ENCODE measurements around the gene AP3S2. TPM values are rescaled to one million over a fixed set of nuclear protein-coding genes. Genes with fewer than 3 reads are reported as not detected.

AP3S2 gene
- total RNA-seq, 2 donors from 2014 or later: 41.8 to 50.6 TPM

- H3K27me3 ChIP-seq (replicated peaks; ENCODE audit: insufficient read depth): no peaks in the 10 kb centered on the region
- no peak overlapping the region for H3K27ac ChIP-seq
- no peaks in the 10 kb centered on the region for H3K4me1 ChIP-seq (ENCODE audit: control insufficient read depth in 1 of 2, low read depth in 2 of 2)
- H3K4me3 ChIP-seq: no peak overlapping the region
- TF ChIP-seq, protein P1, sequence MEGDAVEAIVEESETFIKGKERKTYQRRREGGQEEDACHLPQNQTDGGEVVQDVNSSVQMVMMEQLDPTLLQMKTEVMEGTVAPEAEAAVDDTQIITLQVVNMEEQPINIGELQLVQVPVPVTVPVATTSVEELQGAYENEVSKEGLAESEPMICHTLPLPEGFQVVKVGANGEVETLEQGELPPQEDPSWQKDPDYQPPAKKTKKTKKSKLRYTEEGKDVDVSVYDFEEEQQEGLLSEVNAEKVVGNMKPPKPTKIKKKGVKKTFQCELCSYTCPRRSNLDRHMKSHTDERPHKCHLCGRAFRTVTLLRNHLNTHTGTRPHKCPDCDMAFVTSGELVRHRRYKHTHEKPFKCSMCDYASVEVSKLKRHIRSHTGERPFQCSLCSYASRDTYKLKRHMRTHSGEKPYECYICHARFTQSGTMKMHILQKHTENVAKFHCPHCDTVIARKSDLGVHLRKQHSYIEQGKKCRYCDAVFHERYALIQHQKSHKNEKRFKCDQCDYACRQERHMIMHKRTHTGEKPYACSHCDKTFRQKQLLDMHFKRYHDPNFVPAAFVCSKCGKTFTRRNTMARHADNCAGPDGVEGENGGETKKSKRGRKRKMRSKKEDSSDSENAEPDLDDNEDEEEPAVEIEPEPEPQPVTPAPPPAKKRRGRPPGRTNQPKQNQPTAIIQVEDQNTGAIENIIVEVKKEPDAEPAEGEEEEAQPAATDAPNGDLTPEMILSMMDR (IDR thresholded peaks at IDR 0.05): no peak
- ATAC-seq (ENCODE audit: insufficient number of reproducible peaks, low FRiP score, low read depth) (no peak), DNase-seq (ENCODE audit: low spot score) (no peak)
- H3K9me3 ChIP-seq: no peaks in the 10 kb centered on the region
- no peaks in the 10 kb centered on the region for H3K36me3 ChIP-seq
These were observed 111.7 kb downstream of the AP3S2 start for GRCh38 chr15:89781891-89782618.

GRCh38 chr15:89781055-89781454 is 112.7 kb downstream of the AP3S2 start:
- Histone ChIP-seq H3K27me3 (replicated peaks; ENCODE audit: insufficient read depth) (no peaks in the 10 kb centered on the region), H3K9me3 (no peaks in the 10 kb centered on the region), H3K4me3 (no peak overlapping the region), H3K4me1 (ENCODE audit: control insufficient read depth in 1 of 2, low read depth in 2 of 2) (peaks cover 3% of the 10 kb centered on the region in 2 donors), H3K36me3 (no peaks in the 10 kb centered on the region), H3K27ac (no peak overlapping the region)
- TF ChIP-seq, protein P1 (IDR thresholded peaks at IDR 0.05): no peak
- ATAC-seq (ENCODE audit: insufficient number of reproducible peaks, low FRiP score, low read depth): no peak
- DNase-seq (ENCODE audit: low spot score): no peak

GRCh38 chr15:89780601-89781000 is 113.2 kb downstream of the AP3S2 start:
- no peak for DNase-seq (ENCODE audit: low spot score)
- no peaks in the 10 kb centered on the region for H3K9me3 ChIP-seq
- no peaks in the 10 kb centered on the region for H3K27me3 ChIP-seq (replicated peaks; ENCODE audit: insufficient read depth)
- no peak overlapping the region for H3K27ac ChIP-seq
- peaks cover 4 to 7% of the 10 kb centered on the region in 2 donors for H3K4me1 ChIP-seq (ENCODE audit: control insufficient read depth in 1 of 2, low read depth in 2 of 2)
- TF ChIP-seq, protein P1 (IDR thresholded peaks at IDR 0.05): no peak
- no peaks in the 10 kb centered on the region for H3K36me3 ChIP-seq
- H3K4me3 ChIP-seq: no peak overlapping the region
- no peak for ATAC-seq (ENCODE audit: insufficient number of reproducible peaks, low FRiP score, low read depth)

Other genes with a start within 250 kb of the AP3S2 start
- gene KIF7, start 238.5 kb downstream of the AP3S2 start, total RNA-seq: 10 to 100 TPM; 26.4 to 28.4 TPM
- gene PLIN1, start 214.6 kb downstream of the AP3S2 start, total RNA-seq: 10 to 100 TPM in 1 of 2 donors, 1 to 10 TPM in 1; 5.7 to 24.2 TPM
- gene PEX11A, start 203.2 kb downstream of the AP3S2 start, total RNA-seq: 10 to 100 TPM in 1 of 2 donors, 1 to 10 TPM in 1; 4.5 to 17.3 TPM
- gene WDR93, start 203.2 kb downstream of the AP3S2 start, total RNA-seq: not detected
- under 1 TPM in 1 of 2 donors, not detected in 1; 0.95 TPM for gene MESP1, start 142.7 kb downstream of the AP3S2 start, total RNA-seq
- gene MESP2, start 117.7 kb downstream of the AP3S2 start, total RNA-seq: 1 to 10 TPM in 1 of 2 donors, not detected in 1; 1.8 TPM
- gene ANPEP, start 79.1 kb downstream of the AP3S2 start, total RNA-seq: 10 to 100 TPM; 27.5 to 29.2 TPM
- gene ARPIN, start 19.0 kb upstream of the AP3S2 start, total RNA-seq: 10 to 100 TPM; 19.5 to 21.4 TPM
- 10 to 100 TPM; 10.3 to 12.0 TPM for gene ZNF710, start 107.3 kb upstream of the AP3S2 start, total RNA-seq
- 10 to 100 TPM; 24.5 to 46.6 TPM for gene IDH2, start 208.5 kb upstream of the AP3S2 start, total RNA-seq

Measured in thoracic aorta (tissue), 2 donors.